Fibroblast of lung (primary cell): ENCODE results near the gene PDZRN4. TPM values are rescaled to one million over a fixed set of nuclear protein-coding genes. Genes with fewer than 3 reads are reported as not detected.
A peak's percentile ranks its signal among the peaks of the same experiment; 100 is the strongest.

Experiments
- DNase-seq, 2 donors: peaks; one replicate each; pipeline versions ENCODE4 v3.0.0 to v3.0.0-alpha.2; 2010; ENCODE audit warnings: low read depth in 2 of 2
- H2AFZ ChIP-seq: 2 replicates; pipeline ENCODE4 v1.5.1; 2012; ENCODE audit warnings: low read length, control low read depth, inconsistent platforms
- H3K27ac ChIP-seq: 2 replicates; pipeline ENCODE4 v1.5.1; 2011; ENCODE audit warnings: low read length, control low read depth; ENCODE audit not compliant: insufficient read depth
- H3K27me3 ChIP-seq: 2 replicates; pipeline ENCODE4 v1.5.1; 2011; ENCODE audit warnings: mild to moderate bottlenecking, low read length; ENCODE audit not compliant: control insufficient read depth, insufficient read depth
- H3K36me3 ChIP-seq: 2 replicates; pipeline ENCODE4 v1.5.1; 2011; ENCODE audit warnings: low read length; ENCODE audit not compliant: control insufficient read depth, insufficient read depth
- H3K4me1 ChIP-seq: 2 replicates; pipeline ENCODE4 v1.5.1; 2011; ENCODE audit warnings: low read length; ENCODE audit not compliant: control insufficient read depth, insufficient read depth; ENCODE audit errors: extremely low read depth
- H3K4me2 ChIP-seq: 2 replicates; pipeline ENCODE4 v1.5.1; 2011; ENCODE audit warnings: low read length, control low read depth; ENCODE audit not compliant: insufficient read depth; ENCODE audit errors: extremely low read depth
- H3K4me3 ChIP-seq, 4 experiments: fragments of 200-600 bp in 1 of 4; sonication (generic) in 1 of 4; replicated peaks in 1 of 4; 2 replicates each; pipeline ENCODE4 v1.5.1; 2011 to 2016; ENCODE audit warnings: low read length in 4 of 4, low read depth in 3 of 4, mild to moderate bottlenecking in 3 of 4, control low read depth in 2 of 4, inconsistent platforms in 1 of 4, mixed read lengths in 1 of 4; ENCODE audit not compliant: insufficient read depth in 1 of 4; ENCODE audit errors: control extremely low read depth in 1 of 4
- H3K79me2 ChIP-seq: 2 replicates; pipeline ENCODE4 v1.5.1; 2012; ENCODE audit warnings: mild to moderate bottlenecking, low read length, inconsistent platforms; ENCODE audit not compliant: control insufficient read depth, insufficient read depth
- H3K9ac ChIP-seq: 2 replicates; pipeline ENCODE4 v1.5.1; 2011; ENCODE audit warnings: mild to moderate bottlenecking, low read length, control low read depth; ENCODE audit not compliant: insufficient read depth
- H3K9me3 ChIP-seq: 2 replicates; pipeline ENCODE4 v1.5.1; 2012; ENCODE audit warnings: low read depth, low read length; ENCODE audit not compliant: control insufficient read depth, insufficient read depth
- H4K20me1 ChIP-seq: 2 replicates; pipeline ENCODE4 v1.5.1; 2011; ENCODE audit warnings: low read length; ENCODE audit not compliant: control insufficient read depth, insufficient read depth; ENCODE audit errors: extremely low read depth
- CTCF ChIP-seq, 2 donors: IDR thresholded peaks in 1 of 2; conservative IDR thresholded peaks in 1 of 2; 1 replicate in 1 of 2; 2 replicates in 1 of 2; pipeline ENCODE4 v1.5.1; 2011 to 2012; ENCODE audit warnings: low read length in 2 of 2, control low read depth in 1 of 2, inconsistent platforms in 1 of 2, low read depth in 1 of 2, mild to moderate bottlenecking in 1 of 2
- EZH2 ChIP-seq: IDR thresholded peaks from 2 replicates; pipeline ENCODE4 v1.5.1; 2012; ENCODE audit warnings: low read length, control low read depth, mild to moderate bottlenecking; ENCODE audit errors: missing control alignments
- polyA plus RNA-seq, 2 donors: library from polyadenylated mRNA; depleted of rRNA in 1 of 2; stranded (reverse) in 1 of 2; unstranded in 1 of 2; fragments of >200 nt; gene quantifications; 2 replicates each; pipeline ENCODE4 v1.2.1, GENCODE V29; 2011 to 2012; ENCODE audit warnings: missing spikeins in 1 of 2
- total RNA-seq: library from RNA; depleted of rRNA; stranded (reverse); fragments of >200 nt; gene quantifications from 2 replicates; pipeline ENCODE4 v1.2.1, GENCODE V29; 2014

Gene PDZRN4
- total and polyA plus RNA-seq, 2 donors (not counting 1 experiment from before 2014, with no cell fraction given) = not detected

- Histone ChIP-seq H3K27me3 (no peaks in the 10 kb centered on the region), H3K36me3 (no peaks in the 10 kb centered on the region), H3K9me3 (no peaks in the 10 kb centered on the region), H3K9ac (no peak overlapping the region), H3K79me2 (no peaks in the 10 kb centered on the region), H4K20me1 (no peaks in the 10 kb centered on the region), H2AFZ (no peak overlapping the region), H3K4me1 (no peaks in the 10 kb centered on the region), H3K27ac (no peak overlapping the region), H3K4me3 (no peak overlapping the region), H3K4me2 (no peak overlapping the region)
- no peak for DNase-seq
- TF ChIP-seq CTCF (conservative IDR thresholded peaks at IDR 0.05 in 1 of 2, IDR thresholded peaks at IDR 0.05 in 1 of 2; ENCODE audit: low read depth in 1 of 2, low read length in 2 of 2) (no peak), EZH2 (no peak)
Observed at GRCh38 chr12:41466300-41466699, 278.2 kb downstream of the PDZRN4 start.

GRCh38 chr12:41466802-41467201, 278.7 kb downstream of the PDZRN4 start:
- no peak overlapping the region for H3K9ac ChIP-seq
- TF ChIP-seq EZH2 = no peak
- TF ChIP-seq CTCF (conservative IDR thresholded peaks at IDR 0.05 in 1 of 2, IDR thresholded peaks at IDR 0.05 in 1 of 2; ENCODE audit: low read depth in 1 of 2, low read length in 2 of 2) = no peak
- no peaks in the 10 kb centered on the region for H3K27me3 ChIP-seq
- H4K20me1 ChIP-seq = no peaks in the 10 kb centered on the region
- H3K9me3 ChIP-seq = no peaks in the 10 kb centered on the region
- H3K36me3 ChIP-seq = no peaks in the 10 kb centered on the region
- no peaks in the 10 kb centered on the region for H3K79me2 ChIP-seq
- no peak overlapping the region for H3K4me2 ChIP-seq
- no peak overlapping the region for H2AFZ ChIP-seq
- no peak overlapping the region for H3K27ac ChIP-seq
- H3K4me1 ChIP-seq = no peaks in the 10 kb centered on the region
- no peak overlapping the region for H3K4me3 ChIP-seq
- peak in 1 of 2 donors; percentile 20 for DNase-seq

GRCh38 chr12:41467591-41468325, 279.6 kb downstream of the PDZRN4 start:
- Histone ChIP-seq H3K9me3 (no peaks in the 10 kb centered on the region), H2AFZ (no peak overlapping the region), H3K4me2 (no peak overlapping the region), H3K27me3 (no peaks in the 10 kb centered on the region), H3K9ac (no peak overlapping the region), H3K4me3 (no peak overlapping the region), H3K79me2 (no peaks in the 10 kb centered on the region), H3K27ac (no peak overlapping the region), H3K4me1 (no peaks in the 10 kb centered on the region), H4K20me1 (no peaks in the 10 kb centered on the region), H3K36me3 (no peaks in the 10 kb centered on the region)
- TF ChIP-seq CTCF (conservative IDR thresholded peaks at IDR 0.05 in 1 of 2, IDR thresholded peaks at IDR 0.05 in 1 of 2; ENCODE audit: low read depth in 1 of 2, low read length in 2 of 2) = no peak
- TF ChIP-seq EZH2 = no peak
- DNase-seq = no peak
